Prostate gland (tissue), 2 donors: ENCODE measurements around the gene AEN. TPM values are rescaled to one million over a fixed set of nuclear protein-coding genes. Genes with fewer than 3 reads are reported as not detected.
"Not testable (repeated sequence)": the region's sequence is repeated elsewhere in the genome, so short reads cannot be mapped to it uniquely, and the experiment has no call there.

ENCODE experiments used
- DNase-seq: peaks from one replicate; pipeline ENCODE4 v3.0.0-alpha.2; 2019; ENCODE audit warnings: low spot score
- H3K27ac ChIP-seq, 2 donors: fragments of 200-600 bp; sonication (generic); 2 replicates each; pipeline ENCODE4 v1.5.1; 2017 to 2019
- H3K27me3 ChIP-seq: fragments of 200-600 bp; sonication (generic); replicated peaks from 2 replicates; pipeline ENCODE4 v1.5.1; 2019; ENCODE audit not compliant: insufficient read depth
- H3K36me3 ChIP-seq, 2 donors: fragments of 200-600 bp; sonication (generic); 1 replicate in 1 of 2; 2 replicates in 1 of 2; pipeline versions ENCODE4 v1.5.1 to v1.8.1; 2017 to 2019
- H3K4me1 ChIP-seq: fragments of 200-600 bp; sonication (generic); replicated peaks from 2 replicates; pipeline ENCODE4 v1.5.1; 2019
- H3K4me3 ChIP-seq, 2 donors: fragments of 200-600 bp; sonication (generic); 2 replicates each; pipeline ENCODE4 v1.5.1; 2017 to 2019
- H3K9me3 ChIP-seq: fragments of 200-600 bp; sonication (generic); 2 replicates; pipeline ENCODE4 v1.5.1; 2017
- CTCF ChIP-seq, 4 experiments: fragments of 200-600 bp in 2 of 4; fragments of 450-650 bp in 2 of 4; sonication (generic) in 2 of 4; IDR thresholded peaks; 1 replicate in 3 of 4; 2 replicates in 1 of 4; pipeline ENCODE4 v1.5.1; 2016 to 2019; ENCODE audit warnings: antibody characterized with exemption in 4 of 4, mild to moderate bottlenecking in 2 of 4, moderate library complexity in 2 of 4
- POLR2A ChIP-seq: fragments of 450-650 bp; IDR thresholded peaks from one replicate; pipeline ENCODE4 v1.6.1; 2016; ENCODE audit warnings: antibody characterized with exemption, mild to moderate bottlenecking
- POLR2AphosphoS5 ChIP-seq: sonication (generic); formaldehyde crosslinking; IDR thresholded peaks from one replicate; pipeline ENCODE4 v1.6.1; 2017; ENCODE audit warnings: antibody characterized with exemption
- WGBS: methylation state at CpG from one replicate; pipeline ENCODE4 v1.1.5; 2018; 5-methylcytosine and 5-hydroxymethylcytosine counted together
- intact Hi-C: fragments of 100-400 bp; cut with DNase I; formaldehyde crosslinking; loops from one replicate; pipeline ENCODE4 v1.14.2; 2022
- total RNA-seq, 2 donors: library from RNA; depleted of rRNA; stranded (reverse); fragments of >200 nt; gene quantifications; one replicate each; pipeline ENCODE4 v1.1.0, GENCODE V29; 2016

Gene AEN
- total RNA-seq, 2 donors from 2014 or later: 20.4 to 30.4 TPM

DNA sequence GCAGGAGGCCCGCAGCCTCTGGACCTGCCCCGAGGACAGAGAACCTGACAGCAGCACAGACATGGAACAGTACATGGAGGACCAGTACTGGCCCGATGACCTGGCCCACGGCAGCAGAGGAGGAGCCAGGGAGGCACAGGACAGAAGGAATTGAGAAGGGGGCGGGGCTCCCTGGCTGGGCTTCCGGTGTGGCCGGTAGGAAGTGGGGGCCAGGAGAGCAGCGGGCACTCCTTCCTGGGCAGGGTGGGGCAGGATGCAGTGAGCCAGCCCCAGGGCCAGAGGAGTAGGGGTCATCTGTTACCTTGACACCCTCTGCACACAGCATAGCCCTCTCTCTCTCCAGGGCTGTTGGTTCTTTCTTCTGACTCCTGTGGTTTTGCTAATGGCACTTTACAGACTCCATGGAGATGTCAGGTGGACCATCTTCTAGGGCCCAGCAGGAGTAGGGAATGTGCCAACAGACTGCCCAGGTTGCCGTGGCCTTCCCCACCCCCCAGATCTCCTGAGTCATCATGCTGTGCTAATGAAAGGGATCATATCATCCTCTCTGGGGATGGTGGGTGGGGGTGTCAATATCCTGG is 9.1 kb downstream of the AEN start:
- no peak for TF ChIP-seq CTCF (IDR thresholded peaks at IDR 0.05)
- no peak for TF ChIP-seq POLR2A
- no peak for TF ChIP-seq POLR2AphosphoS5
- intact Hi-C loops: no loop called here
- WGBS: 76% methylated on average over 9 of the region's 9 CpGs
- no peak overlapping the region for H3K4me3 ChIP-seq
- H3K27me3 ChIP-seq: no peaks in the 10 kb centered on the region
- peaks cover 3% of the 10 kb centered on the region for H3K4me1 ChIP-seq
- no peaks in the 10 kb centered on the region for H3K9me3 ChIP-seq
- H3K27ac ChIP-seq: peak overlapping the region; percentile 59 to 78
- peaks cover 0 to 9% of the 10 kb centered on the region in 2 donors for H3K36me3 ChIP-seq
- DNase-seq: no peak

DNA sequence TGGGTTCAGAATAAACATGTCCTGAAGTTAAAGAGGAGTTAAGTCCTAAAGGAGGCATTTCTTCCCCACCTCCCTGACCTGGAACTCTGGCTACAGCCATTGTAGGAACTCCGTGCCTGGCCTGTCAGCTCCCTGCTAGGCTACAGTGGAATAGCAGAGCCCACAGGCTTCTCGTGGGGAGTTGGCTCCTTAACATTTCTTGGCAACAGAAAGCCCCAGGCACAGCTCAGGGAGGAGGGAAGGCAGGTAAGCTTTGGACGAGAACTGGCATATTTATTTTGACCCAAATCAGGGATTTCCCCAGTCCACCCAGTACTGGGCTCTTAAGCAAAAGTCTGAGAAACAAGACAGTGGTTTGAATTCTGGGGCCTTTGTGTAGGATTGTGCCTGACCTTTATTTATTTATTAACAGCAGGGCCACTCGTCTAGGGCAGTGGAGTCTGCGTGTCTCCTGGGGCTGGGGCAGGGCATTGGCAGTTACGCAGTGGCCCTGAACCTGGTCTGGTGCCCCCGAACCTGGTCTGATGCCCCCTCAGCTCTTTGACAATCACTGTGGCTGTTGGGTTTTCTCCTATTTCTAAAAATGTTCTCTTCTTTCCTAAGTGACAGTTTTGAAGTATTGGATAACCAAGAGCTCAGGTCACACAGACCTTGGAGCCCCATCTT is 9.8 kb downstream of the AEN start:
- TF ChIP-seq POLR2AphosphoS5 (no peak), POLR2A (no peak), CTCF (IDR thresholded peaks at IDR 0.05) (no peak)
- 73% methylated on average over 7 of the region's 7 CpGs for WGBS
- intact Hi-C loops: no loop called here

DNA sequence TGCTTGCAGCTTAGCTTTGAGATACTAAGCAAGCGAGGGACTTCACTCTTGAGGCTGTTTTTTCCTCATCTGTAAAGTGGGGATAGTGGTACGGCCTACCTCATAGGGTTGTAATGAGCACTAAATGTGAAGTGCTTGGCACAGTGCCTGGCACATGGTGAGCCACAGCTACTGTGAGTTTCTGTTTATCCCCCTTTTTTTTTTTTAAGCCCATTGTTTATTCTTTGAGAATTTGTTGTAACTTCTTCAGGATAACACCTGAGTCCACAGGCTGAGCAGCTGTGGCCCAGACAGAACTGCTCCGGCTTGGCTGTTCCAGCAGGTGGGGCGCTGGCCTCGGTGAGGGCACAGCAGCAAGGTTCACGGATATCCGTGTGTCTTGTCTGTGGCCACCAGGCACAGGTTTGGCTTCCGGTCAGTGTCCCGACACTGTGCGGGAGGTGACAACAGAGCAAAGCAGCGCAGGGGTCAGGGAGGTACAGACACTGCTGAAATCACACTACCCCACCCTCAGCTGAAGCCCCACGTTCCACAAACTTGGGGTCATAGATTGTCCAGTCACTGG is 10.4 kb downstream of the AEN start:
- peak overlapping the region; percentile 59 to 78 for H3K27ac ChIP-seq
- no peak for TF ChIP-seq CTCF (IDR thresholded peaks at IDR 0.05)
- TF ChIP-seq POLR2AphosphoS5: peak; percentile 47

More for the DNA sequence above, 9.8 kb downstream of the AEN start:
- Histone ChIP-seq H3K36me3 (peaks cover 0 to 9% of the 10 kb centered on the region in 2 donors), H3K9me3 (no peaks in the 10 kb centered on the region), H3K27me3 (no peaks in the 10 kb centered on the region), H3K4me3 (no peak overlapping the region), H3K27ac (peak overlapping the region; percentile 59 to 78), H3K4me1 (peaks cover 8% of the 10 kb centered on the region)
- no peak for DNase-seq

GRCh38 chr15:88632797-88633196 is 11.7 kb downstream of the AEN start:
- H3K4me1 ChIP-seq, H3K4me3 ChIP-seq, H3K36me3 ChIP-seq, H3K27me3 ChIP-seq, DNase-seq, H3K9me3 ChIP-seq, intact Hi-C loops: not testable (repeated sequence)
- 78% methylated on average over 7 of the region's 7 CpGs for WGBS
- peak overlapping the region in 1 of 2 donors; percentile 78 for H3K27ac ChIP-seq

More for the DNA sequence above, 10.4 kb downstream of the AEN start:
- peaks cover 0 to 6% of the 10 kb centered on the region in 2 donors for H3K36me3 ChIP-seq
- intact Hi-C loops: no loop called here
- H3K9me3 ChIP-seq: no peaks in the 10 kb centered on the region
- H3K4me3 ChIP-seq: no peak overlapping the region
- no peak for DNase-seq
- 81% methylated on average over 12 of the region's 12 CpGs for WGBS
- H3K27me3 ChIP-seq: no peaks in the 10 kb centered on the region
- H3K4me1 ChIP-seq: peaks cover 9% of the 10 kb centered on the region

DNA sequence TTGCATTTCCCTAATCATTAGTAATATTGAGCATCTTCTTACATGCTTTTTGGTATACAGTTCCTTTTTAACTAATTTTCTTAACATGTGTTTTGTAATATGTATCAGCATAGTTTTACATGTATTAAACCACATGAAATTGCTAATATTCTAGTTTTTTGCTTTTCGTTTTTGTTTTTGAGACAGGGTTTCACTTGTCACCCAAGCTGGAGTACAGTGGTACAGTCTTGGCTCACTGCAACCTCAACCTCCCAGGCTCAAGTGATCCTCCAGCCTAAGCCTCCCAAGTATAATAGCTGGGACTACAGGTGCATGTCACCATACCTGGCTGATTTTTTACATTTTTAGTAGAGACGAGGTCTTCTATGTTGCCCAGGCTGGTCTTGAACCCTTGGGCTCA is 13.3 kb downstream of the AEN start:
- TF ChIP-seq POLR2A: no peak
- no peak for TF ChIP-seq POLR2AphosphoS5
- no peak for TF ChIP-seq CTCF (IDR thresholded peaks at IDR 0.05)
- peak overlapping the region in 1 of 2 donors; percentile 70 for H3K27ac ChIP-seq
- 94% methylated on average over 2 of the region's 2 CpGs for WGBS
- peaks cover 17% of the 10 kb centered on the region for H3K4me1 ChIP-seq
- DNase-seq: no peak
- peaks cover 0 to 1% of the 10 kb centered on the region in 2 donors for H3K36me3 ChIP-seq
- intact Hi-C loops: no loop called here
- H3K9me3 ChIP-seq: no peaks in the 10 kb centered on the region
- no peak overlapping the region for H3K4me3 ChIP-seq
- no peaks in the 10 kb centered on the region for H3K27me3 ChIP-seq
